ENCODE results near the gene SNCAIP.
"Not testable (repeated sequence)": the region's sequence is repeated elsewhere in the genome, so short reads cannot be mapped to it uniquely, and the experiment has no call there.

Gene SNCAIP

DNA sequence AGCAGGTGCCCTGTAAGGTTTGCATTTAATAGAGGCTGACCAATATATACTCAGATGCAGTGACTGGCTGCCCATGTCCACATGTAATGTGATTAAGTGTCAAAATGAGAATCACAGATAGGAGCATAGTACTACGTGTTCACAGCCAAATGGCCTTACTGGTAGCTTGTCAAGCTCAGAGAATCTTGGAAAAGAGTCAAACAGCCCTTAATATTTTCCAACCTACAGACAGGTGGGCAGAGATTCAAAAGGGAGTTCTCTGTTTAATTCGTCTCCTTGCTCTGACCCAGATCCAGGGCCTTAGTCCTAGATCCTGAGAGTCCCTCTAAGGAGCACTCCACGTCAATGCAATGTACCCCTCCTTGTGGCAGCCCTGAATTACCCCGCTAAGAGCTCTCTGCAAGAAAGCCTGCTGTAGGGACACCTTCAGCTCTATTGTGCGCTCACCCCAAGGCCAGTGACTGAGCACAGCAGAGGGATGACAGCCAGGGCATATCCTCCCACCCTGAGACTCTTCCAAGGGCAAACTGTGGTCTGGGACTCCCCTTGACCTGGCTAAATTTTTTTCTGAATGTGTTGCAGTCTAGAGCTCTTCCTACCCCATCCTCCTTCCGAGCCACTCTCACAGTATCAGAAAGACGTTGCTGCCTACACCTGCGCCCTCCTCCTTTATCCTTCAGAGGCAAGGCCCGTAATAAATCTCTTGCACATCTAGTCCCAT, 159.2 kb downstream of the SNCAIP start:
- DNase-seq = no peak

DNA sequence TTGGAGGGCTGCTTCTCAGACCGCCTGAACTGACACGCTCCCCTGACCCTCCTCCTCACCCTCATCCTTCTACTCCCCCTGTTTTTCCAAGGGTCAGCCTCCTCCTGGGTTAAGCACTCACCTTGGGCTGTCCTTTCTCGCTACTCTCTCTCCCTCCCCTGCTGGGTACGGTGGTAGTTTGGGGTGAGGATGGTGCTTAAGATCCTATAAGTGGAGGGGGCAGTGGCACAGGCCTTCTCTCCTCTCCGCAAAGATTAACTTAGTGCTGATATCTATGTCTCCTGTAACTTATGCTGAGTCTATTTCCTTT, 159.7 kb downstream of the SNCAIP start:
- no peak for DNase-seq

DNA sequence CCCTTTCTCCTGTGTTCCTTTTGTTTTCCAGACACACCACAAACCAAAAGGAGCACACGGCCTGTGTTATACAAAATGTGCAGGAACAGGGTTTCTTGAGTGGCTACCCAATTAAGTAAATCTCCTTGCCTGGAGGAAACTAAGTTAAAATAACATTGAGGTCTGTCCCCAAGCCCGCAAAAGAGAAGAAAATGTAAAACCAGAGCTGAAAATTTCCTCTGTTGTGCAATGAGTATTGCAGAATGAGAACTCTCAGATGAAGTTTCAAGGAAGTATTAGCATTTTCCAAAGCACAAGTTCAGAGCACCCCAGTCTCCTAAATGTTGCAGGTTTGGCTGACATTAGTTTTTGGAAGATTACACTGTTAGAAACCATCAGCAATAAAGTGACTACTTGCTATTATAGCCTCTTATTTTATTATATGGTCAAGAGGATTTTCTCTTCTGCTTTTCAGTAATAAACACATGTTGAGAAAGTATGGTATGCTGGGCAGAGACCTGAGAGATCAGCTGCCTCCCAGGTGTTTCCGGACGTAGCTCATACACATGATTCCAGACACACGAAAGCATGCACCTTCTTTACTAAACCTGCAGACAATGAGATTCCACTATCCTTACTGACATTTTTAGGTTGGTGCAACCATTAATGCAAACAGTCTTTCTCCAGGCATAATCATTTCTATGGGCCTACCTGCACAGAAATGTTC, 161.3 kb downstream of the SNCAIP start:
- DNase-seq = no peak

DNA sequence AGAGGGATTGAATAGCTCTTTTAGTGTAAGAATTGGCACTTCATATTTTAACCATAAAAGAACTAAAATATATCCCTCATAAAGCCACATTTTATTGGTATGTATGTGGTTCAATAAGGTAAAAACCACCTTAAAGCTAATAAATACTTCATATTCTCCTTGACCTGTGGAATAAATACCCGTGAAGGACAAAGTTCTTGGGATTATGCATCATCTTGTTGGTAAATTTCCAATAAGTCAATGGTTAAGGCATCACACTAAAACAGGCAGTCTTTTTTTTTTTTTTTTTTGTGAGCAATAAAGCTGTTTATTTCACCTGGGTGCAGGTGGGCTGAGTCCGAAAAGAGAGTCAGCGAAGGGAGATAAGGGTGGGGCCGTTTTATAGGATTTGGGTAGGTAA, 161.9 kb downstream of the SNCAIP start:
- DNase-seq = no peak

DNA sequence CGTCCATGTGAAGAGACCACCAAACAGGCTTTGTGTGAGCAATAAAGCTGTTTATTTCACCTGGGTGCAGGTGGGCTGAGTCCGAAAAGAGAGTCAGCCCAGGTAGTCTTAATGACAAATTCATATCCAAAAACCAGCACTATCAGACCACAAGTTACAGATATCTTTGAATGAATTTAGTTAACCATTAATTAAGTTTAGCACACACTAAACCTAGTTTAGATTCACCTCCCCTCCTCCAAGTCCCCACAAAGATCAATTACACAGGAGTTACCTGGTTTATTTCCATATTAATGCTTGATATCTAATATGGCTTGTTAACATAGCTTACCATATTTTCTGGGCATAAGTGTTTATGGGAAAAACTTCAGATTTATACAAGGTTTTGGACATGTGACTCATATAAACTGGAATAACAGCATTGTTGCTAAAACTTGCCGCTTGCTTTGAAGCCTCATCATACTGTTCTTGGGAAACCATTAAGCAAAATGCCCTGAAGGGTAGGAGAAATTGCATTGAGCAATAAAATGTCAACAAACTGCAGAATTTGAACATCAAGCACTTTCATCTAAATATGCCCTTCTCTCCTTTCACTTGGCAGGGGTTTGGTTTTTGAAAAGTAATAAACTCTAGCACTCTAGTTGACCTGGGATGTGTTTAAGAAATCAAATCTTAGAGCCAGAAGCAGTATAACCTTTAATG, 166.9 kb downstream of the SNCAIP start:
- DNase-seq = no peak

DNA sequence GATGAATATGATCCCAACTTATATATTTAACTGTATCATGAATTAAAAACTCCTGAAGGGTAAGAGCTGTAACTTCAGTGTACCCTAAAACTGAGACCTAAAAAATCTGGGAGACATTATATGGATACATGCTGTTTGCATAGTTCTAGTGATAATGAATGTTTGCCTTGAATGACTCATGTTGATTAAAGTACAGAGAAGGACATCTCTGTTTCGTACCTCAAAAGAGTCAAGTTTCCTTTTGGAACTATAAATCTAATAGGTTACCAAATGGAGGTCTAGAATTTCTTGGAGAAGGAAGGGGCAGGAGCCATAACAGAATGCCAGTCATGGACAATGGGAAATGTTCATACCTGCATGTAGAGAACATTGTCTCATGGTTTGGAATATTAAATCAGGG, 168.1 kb downstream of the SNCAIP start:
- no peak for DNase-seq

DNA sequence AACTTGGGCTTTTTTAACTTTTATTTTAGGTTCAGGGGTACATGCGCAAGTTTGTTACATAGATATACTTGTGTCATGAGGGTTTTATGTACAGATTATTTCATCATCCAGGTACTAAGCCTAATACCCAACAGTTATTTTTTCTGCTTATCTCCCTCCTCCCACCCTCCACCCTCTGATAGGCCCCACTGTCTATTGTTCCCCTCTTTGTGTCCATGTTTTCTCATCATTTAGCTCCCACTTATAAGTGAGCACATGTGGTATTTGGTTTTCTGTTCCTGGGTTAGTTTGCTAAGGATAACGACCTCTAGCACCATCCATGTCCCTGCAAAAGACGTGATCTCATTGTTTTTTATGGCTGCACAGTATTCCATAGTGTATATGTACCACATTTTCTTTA, 172.1 kb downstream of the SNCAIP start:
- no peak for DNase-seq

DNA sequence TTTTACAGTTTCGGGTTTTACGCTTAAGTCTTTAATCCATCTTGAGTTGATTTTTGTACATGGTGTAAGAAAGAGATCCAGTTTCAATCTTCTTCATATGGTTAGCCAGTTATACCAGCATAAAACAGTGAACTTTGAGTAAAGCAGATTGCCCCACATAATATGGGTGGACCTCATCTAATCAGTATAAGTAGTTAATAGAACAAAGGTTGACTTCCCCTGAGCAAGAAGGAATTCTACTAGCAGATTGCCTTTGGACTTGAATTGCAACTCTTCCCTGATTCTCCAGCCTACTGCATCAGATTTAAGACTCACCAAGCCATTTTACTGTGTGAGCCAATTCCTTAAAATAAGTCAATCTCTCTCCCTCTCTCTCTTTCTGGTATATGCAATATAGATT, 173.2 kb downstream of the SNCAIP start:
- no peak for DNase-seq

DNA sequence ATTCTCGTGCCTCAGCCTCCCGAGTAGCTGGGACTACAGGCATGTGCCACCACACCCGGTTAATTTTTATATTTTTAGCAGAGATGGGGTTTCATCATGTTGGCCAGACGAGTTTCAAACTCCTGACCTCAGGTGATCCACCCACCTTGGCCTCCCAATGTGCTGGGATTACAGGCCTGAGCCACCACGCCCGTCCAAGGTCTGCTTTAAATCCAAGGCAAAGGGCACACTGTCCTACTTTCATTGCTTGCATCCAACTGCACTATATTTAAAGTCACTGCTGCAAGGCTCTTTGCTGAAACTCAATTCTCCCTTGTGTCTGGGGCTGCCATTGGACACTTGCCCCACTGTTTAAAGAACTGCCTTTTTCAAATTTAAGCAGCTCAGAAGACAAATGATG, 174.6 kb downstream of the SNCAIP start:
- DNase-seq = not testable (repeated sequence)

DNA sequence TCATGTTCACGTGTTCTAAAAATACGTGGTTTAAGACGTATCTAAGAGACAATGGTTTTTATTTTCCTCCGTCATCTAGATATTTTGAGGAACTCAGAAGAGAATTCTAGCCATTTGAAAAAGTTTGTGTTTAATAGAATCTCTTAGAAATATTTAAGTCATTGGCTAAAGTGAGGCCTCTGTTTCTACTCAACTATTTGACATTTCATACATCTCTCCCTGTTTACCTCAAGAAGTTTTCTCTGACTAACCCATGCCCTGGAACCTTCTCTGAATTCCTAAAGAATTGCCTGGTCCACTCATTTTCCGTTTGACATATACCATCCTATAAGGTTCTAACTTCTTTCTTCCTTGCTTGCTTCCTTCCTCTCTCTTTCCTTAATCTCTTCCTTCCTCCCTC, 178.7 kb downstream of the SNCAIP start:
- DNase-seq = no peak

DNA sequence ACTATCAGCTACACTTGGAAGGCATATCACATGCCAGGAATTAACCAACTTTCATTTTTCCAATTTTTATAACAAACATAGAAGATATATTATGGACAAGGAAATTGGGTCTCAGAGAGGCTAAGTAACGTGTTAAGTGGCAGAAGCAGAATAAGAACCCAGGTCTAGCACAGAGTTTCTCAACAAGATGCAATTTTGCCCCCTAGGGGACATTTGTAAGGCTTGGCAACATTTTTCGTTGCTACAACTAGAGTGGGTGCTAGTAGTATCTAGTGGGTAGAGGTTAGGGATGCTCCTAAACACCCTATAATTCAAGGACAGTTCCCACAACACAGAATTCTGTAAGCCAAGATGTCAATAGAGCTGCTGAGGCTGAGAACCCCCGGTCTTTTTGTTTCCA, 180.6 kb downstream of the SNCAIP start:
- no peak for DNase-seq

DNA sequence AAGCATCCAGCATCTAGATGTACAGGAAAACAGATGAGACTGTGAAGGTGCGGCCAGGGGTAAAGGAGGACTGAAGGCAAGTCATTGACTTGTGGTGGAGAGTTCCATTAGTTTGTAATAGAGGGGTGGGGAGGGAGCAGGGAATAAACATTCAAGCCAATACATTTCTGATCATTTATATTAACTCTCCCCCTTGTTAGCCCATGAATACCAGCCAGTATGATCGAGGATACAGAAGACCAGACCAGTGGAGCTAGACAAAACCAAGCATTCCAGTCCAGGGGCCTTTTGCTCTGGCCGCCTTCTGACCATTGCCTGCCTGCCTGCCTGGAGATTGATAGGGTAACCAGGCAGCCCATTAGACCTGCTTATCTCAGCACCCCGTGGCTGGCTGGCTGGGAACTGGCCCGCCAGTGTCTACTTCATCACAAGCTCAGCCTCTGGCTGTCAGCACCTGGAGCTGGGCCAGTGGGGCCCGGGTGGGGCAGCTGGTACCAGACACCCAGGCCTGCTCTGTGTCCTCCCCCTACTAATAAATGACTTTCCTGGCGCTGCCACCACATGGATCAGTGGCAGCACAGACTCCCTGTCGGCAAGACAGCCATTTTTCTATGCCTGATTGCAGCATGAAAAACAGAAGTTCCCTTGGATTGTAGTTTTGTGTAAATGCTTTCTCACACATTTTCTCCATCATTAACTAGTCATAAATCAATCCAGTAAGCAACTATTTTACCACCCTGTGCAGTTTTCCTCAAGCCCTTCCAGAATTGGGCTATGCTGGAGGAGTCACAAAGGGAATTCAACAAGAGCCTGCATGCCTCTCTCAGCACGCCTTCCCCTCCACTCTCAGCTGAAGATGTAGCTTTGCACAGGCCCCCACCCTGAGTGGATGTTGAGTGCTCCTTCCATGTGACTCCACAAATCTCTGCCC, 181.3 kb downstream of the SNCAIP start:
- DNase-seq = no peak

DNA sequence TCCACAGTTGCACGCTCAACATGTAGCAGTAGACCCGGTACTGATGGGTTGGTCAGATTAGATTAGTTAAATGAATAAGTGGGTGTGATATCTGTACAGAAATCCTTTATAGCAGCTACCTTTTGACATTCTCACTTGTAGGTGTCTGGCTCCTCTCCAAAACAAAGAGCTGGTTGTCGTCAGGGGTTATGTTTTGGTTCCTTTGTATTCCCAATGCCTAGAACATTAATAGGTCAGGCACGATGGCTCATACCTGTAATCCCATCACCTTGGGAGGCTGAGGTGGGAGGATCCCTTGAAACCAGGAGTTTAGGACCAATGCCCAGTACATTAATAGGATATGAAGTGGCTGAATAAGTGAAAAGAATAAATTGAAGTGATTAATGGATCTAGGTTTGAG, 182.1 kb downstream of the SNCAIP start:
- DNase-seq = no peak

DNA sequence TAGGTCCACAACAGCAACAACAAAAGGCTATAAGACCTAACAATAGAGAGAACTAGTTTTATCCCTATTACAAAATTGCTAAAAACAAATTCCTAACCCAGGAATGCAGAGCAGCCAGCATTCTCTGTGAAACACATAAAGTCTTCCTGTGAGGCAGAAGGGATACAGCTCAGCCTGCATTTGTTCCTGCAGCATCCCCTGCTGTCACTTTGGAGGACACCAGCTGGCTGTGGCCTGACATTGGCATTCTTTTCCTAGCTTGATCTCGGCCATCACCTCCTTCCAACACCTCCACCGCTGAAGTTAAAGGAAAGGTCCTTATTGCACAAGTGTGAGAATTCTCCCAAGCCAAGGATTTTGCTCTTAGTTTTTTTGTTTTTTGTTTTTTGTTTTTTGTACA, 186.1 kb downstream of the SNCAIP start:
- DNase-seq = no peak

DNA sequence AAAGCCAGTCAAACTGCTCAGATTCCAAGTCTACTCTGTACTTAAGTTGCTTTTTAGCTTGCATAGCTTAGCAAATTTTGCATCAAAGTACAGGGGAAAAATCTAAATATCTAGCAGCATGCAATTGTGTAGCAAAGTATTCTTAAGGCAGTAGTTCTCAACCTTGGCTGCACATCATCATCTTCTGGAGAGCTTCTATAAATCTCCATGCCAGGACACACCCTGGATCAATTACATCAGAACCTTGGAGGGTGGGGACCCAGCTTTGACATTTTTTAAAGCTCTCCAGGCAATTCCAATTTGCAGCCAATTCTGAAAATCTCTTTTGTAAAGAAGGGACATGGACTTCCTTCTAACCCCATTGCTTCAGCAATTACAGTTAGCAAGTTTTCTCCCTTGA, 187.5 kb downstream of the SNCAIP start:
- DNase-seq = no peak

DNA sequence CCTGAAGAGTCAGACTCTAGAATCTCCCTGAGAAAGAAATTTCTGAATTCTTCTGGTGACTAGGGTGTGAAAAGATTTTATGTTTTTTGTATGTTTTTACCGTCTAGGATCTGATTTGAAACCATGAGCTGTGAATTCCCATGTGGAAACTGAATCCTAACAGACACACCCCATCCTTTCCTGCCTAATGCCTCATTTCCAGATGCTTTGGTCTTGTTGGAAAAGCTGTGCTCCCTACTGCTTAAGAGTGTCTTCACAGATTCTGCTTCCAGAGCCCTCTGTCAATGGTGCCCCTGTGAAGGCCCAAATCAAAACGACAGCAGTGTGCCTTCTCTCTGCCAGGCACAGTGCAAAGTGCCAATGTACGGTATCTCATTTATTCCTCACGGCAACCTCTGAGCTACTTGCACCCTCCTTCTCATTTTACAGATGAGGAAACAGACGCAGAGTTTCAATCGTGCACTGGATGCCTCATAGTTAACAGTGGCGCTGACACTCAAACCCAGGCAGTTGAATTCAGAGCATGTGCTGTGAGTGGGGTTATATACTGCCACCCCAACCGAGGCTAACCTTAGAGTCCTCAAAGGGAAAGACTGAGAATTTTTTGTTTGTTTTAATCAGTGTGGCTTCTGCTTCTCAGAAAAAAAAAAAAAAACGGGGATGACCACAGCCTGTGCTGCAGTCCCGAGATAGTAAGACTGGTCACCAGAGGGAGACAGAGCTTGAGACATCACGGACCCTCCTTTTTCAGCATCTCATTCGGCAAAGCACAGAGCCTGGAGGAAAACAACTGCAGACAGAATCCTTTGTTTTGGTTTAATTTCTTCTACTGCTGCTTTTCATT, 188.4 kb downstream of the SNCAIP start:
- DNase-seq = peak; percentile 21

DNA sequence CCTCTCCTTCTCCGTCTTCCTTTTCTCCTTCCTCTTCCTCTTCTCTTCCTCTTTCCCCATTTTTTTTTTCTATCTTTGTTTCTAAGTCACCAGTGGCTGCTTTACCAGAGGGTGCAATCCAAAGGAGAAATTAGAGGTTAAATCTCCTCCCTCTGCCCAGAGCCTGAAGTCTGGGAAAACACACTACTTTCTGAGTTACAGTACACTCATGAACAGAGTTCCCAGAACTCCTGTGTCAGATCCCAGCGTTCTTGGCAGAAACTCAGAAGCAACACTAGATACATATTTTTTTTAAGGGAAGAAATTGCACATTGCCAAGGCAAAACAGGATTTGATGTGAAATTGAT, 189.0 kb downstream of the SNCAIP start:
- no peak for DNase-seq

DNA sequence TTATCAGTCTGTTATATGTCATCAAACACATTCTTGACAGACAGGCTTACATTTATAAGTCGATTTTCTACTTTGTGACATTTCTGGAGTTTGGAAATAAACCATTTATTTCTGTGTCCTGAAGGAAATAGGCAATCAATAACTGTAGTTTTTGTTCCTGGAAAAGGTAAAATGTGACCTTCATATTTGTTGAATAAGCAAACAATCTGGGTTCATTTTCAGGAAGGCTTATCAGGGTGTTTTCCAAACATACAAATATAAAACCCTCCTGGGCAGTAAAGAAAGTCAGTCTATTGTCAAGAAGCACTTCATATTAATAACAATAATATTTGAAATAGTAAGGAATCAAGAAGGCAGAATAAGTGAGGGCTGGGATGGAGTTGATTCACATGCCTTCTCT, 195.0 kb downstream of the SNCAIP start:
- DNase-seq = no peak

DNA sequence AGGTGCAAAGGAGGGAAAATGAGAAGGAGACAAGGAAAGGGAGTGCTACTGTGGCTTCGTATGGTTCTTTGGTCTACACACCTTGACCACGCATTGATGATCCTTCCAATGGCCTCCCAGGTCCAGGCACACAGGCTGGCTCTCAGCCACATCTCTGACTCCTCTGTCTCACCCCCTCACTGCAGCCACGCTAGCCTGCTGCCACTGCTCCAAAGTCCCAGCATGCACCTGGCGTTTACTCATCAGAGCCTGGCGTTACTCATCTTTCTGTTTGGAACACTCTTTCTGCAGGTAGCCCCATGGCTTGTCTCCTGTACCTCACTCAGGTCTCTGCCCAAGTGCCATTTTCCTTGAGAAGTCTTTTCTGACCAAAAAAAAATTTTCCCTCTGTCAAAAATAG, 195.5 kb downstream of the SNCAIP start:
- DNase-seq = no peak

DNA sequence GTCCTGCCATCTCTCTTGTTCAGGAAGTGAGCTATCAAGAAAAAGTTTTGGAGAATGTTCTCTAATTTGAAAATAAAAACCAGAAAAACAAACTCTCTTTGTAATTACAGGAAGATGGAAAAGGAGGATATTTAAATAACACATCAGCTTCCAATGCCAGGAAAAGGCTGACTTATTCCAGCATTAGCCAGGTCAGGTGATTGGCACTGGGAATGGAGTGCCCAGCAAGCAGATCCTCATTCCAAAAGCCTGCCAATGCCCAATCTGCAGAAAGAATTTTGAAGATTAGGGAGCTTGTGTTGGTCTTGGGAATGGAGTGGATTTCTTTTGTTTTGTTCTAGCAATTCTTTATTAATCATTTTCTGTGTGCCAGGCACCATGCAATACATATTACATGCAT, 196.6 kb downstream of the SNCAIP start:
- no peak for DNase-seq

Measured in 8988T (cell line).